Left kidney (tissue), 2 donors: ENCODE data around the gene DDX42. TPM values are rescaled to one million over a fixed set of nuclear protein-coding genes. Genes with fewer than 3 reads are reported as not detected.
"Not testable (repeated sequence)": the region's sequence is repeated elsewhere in the genome, so short reads cannot be mapped to it uniquely, and the experiment has no call there.

Experiments
- DNase-seq: peaks from one replicate; pipeline ENCODE4 v3.0.0-alpha.2; 2013
- polyA plus RNA-seq: library from polyadenylated mRNA; unstranded; fragments of 120-200 nt; gene quantifications from one replicate; pipeline ENCODE4 v1.2.1, GENCODE V29; 2013; ENCODE audit not compliant: insufficient read length

Gene DDX42
- polyA plus RNA-seq, 1 donor = 254 TPM

- DNase-seq = not testable (repeated sequence)
These were observed 92.7 kb downstream of the DDX42 start for GRCh38 chr17:63866625-63867024.

Other genes with a start within 250 kb of the DDX42 start
- 117 TPM for gene DCAF7, start 223.7 kb upstream of the DDX42 start, polyA plus RNA-seq
- gene TACO1, start 173.3 kb upstream of the DDX42 start, polyA plus RNA-seq = 26.1 TPM
- 33.8 TPM for gene MAP3K3, start 151.8 kb upstream of the DDX42 start, polyA plus RNA-seq
- gene LIMD2, start 74.0 kb upstream of the DDX42 start, polyA plus RNA-seq = 22.9 TPM
- 92.9 TPM for gene STRADA, start 32.4 kb upstream of the DDX42 start, polyA plus RNA-seq
- 110 TPM for gene CCDC47, start 573 bp upstream of the DDX42 start, polyA plus RNA-seq
- 181 TPM for gene PSMC5, start 53.3 kb downstream of the DDX42 start, polyA plus RNA-seq
- 68.1 TPM for gene FTSJ3, start 53.5 kb downstream of the DDX42 start, polyA plus RNA-seq
- 58.9 TPM for gene SMARCD2, start 68.5 kb downstream of the DDX42 start, polyA plus RNA-seq
- gene CSH2, start 99.5 kb downstream of the DDX42 start, polyA plus RNA-seq = 0.20 TPM
- not detected for gene GH2, start 107.8 kb downstream of the DDX42 start, polyA plus RNA-seq
- gene CSH1, start 122.4 kb downstream of the DDX42 start, polyA plus RNA-seq = not detected
- not detected for gene CSHL1, start 137.1 kb downstream of the DDX42 start, polyA plus RNA-seq
- gene GH1, start 144.7 kb downstream of the DDX42 start, polyA plus RNA-seq = not detected
- 2.1 TPM for gene CD79B, start 158.2 kb downstream of the DDX42 start, polyA plus RNA-seq
- gene SCN4A, start 198.7 kb downstream of the DDX42 start, polyA plus RNA-seq = 0.86 TPM
- 2.5 TPM for gene PRR29, start 224.2 kb downstream of the DDX42 start, polyA plus RNA-seq
- gene ICAM2, start 246.5 kb downstream of the DDX42 start, polyA plus RNA-seq = 23.1 TPM